GM10847 (cell line): ENCODE results near the gene SLC6A20.

ENCODE experiments used
- POLR2A ChIP-seq: IDR thresholded peaks from 2 replicates; pipeline ENCODE4 v1.6.1; 2011; ENCODE audit not compliant: insufficient read length; ENCODE audit errors: extremely low read depth

Gene SLC6A20

GRCh38 chr3:45729614-45730013 is 66.7 kb downstream of the SLC6A20 start:
- no peak for TF ChIP-seq POLR2A

GRCh38 chr3:45724911-45725310 is 71.4 kb downstream of the SLC6A20 start:
- TF ChIP-seq POLR2A, result no peak

- TF ChIP-seq POLR2A, result no peak
Measured at GRCh38 chr3:45719655-45720487, 76.5 kb downstream of the SLC6A20 start.

DNA sequence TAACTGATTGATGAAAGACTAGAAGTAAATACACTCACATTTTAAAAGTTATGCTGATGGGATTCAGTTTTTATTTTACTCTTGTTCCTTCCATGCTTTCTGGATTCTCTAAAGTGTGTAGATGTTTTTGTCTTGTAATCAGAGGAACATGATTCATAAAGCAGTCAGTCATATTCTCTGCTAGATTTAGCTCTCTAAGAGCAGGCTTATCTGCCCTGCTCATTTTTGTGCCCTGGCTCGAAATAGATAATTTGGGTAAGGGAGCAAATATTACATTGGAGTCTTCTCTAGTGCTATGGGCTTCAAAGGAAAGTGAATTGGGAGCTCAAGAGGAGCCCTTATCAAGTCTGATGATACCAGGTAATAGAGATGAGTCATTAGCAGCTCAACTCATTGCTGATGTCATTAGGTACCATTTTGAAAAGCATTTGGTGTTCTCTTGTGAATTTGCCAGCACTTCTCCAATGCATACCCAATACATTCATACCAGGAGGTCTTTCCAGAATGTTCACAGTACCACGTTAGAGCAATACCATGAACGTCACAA is 79.5 kb downstream of the SLC6A20 start:
- TF ChIP-seq POLR2A, result no peak

GRCh38 chr3:45715945-45716344 is 80.4 kb downstream of the SLC6A20 start:
- TF ChIP-seq POLR2A, result no peak

DNA sequence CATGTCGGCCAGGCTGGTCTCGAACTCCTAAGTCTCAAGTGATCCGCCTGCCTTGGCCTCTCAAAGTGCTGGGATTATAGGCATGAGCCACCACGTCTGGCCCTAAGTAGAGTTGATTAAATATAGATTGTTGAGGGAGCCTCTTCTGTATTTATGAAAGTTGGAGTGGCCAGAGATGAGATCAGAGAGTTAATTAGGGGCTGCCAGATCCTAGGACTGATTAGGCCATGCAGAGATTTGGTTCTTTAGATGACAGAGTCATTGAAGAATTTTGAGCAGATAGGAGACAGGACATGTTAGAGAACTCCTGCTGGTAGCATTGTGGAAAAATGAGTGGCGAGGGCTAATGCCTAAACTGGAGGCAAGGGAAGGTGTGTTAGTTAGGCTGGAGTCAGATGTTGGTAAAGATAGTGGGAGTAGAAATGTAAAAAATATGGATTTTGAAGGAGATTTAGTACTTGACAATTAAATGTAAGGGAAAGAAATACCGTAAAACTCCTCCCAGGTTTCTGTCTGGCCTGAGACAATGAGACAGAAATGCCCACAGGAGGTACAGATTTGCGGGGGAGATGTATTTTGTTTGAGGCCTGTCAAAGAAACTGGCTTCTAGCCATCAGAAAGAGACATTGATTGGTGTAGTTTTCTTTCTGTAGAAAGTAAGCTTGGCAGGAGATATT is 83.8 kb downstream of the SLC6A20 start:
- no peak for TF ChIP-seq POLR2A

DNA sequence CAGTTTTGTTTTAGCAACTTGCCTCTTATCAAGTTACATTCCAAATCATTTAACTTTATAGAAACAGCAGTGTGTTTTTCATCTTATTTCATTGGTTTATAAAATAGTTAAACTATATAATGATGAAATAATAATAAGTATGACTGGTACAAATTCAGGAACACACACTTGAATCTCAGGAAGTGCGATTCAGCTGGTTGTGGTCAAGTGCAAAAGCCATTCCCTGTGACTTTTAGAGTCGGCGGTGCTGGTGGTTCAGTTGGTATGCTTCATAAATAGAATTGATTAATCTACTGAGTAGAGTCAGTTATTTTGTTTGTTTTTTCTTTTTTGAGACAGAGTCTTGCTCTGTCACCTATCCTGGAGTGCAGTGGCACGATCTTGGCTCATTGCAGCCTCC is 84.4 kb downstream of the SLC6A20 start:
- no peak for TF ChIP-seq POLR2A

DNA sequence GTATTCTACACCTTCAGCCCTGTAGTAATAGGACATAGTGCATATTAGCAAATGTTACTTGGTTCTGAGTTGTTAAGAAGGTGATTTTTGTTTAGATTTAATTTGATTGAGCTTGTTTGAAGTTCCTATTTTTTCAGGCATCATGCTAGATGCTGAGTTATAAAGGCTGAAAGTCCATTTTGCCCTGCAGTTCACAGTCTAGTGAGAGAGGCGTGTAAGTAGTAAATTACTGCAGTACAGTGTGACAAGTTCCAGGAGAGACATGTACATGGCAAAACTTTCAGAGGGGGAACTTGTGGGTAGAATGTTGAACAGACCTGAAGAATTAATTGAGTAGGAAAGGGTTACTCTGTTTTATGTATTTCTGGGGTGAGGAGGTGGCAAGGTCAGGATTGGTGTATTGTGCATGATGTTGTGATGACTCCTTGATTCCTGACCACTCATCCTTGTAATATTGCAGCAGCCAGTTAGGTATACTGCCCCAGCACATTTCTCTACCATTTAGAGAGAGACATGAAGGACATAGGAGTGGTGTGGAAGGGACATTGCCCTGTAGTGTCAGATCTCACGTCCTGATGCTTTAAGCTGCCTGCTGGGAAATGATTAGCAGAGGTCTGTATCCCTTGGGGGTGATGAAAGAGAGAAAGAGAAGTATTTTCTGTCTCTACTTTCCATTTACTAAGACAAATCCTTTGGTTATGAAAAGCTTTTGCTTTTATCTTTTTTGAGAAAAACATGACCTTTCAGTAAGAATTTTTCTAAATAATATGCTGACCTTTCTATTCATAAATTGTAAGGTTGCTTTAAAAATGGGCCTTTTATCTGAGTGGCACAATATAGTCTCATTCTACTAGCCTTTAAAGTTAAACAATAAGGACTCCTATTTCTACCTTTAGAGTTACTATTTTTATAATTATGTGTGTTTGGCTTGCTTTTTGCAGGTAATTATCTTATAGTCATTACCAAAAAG is 90.2 kb downstream of the SLC6A20 start:
- TF ChIP-seq POLR2A, result no peak
